Measurements from ENCODE around the gene SERPINF2. TPM values are rescaled to one million over a fixed set of nuclear protein-coding genes. Genes with fewer than 3 reads are reported as not detected.

Gene SERPINF2
- total and polyA plus RNA-seq, 8 donors: 2.6 to 32.6 (median 3.5) TPM

GRCh38 chr17:1776857-1777256, 34.2 kb downstream of the SERPINF2 start:
- ATAC-seq (no peak), DNase-seq (no peak)
- no peaks in the 10 kb centered on the region for H3K27me3 ChIP-seq
- no peak overlapping the region for H3K27ac ChIP-seq
- H3K4me3 ChIP-seq: no peak overlapping the region
- H3K9me3 ChIP-seq: no peaks in the 10 kb centered on the region
- H3K4me1 ChIP-seq: peaks cover 25 to 52% of the 10 kb centered on the region in 2 donors
- peaks cover 0 to 33% of the 10 kb centered on the region in 2 donors for H3K36me3 ChIP-seq
- intact Hi-C loops (cut with DNase I): loop anchor here in 1 of 2 donors (10.0 kb wide), 1 partner anchor 52 kb away; the partner anchor contains the start of gene WDR81
- no peak for TF ChIP-seq CTCF (IDR thresholded peaks at IDR 0.05)

- H3K4me3 ChIP-seq: no peak overlapping the region
- H3K9me3 ChIP-seq: no peaks in the 10 kb centered on the region
- H3K4me1 ChIP-seq: peaks cover 35 to 63% of the 10 kb centered on the region in 2 donors
- peak overlapping the region; percentile 76 to 91 for H3K27ac ChIP-seq
- TF ChIP-seq CTCF (IDR thresholded peaks at IDR 0.05): no peak
- peaks cover 0 to 33% of the 10 kb centered on the region in 2 donors for H3K36me3 ChIP-seq
- no peaks in the 10 kb centered on the region for H3K27me3 ChIP-seq
- intact Hi-C loops (cut with DNase I): loop anchor here (10.0 kb wide), 2 partner anchors 55 to 115 kb away; partner anchors contain the start of gene WDR81 (in 1 of the 2)
- DNase-seq: peak in 3 of 4 donors; percentile 76 to 86 (median 77)
- ATAC-seq: peak; percentile 15
Observed at GRCh38 chr17:1779571-1780131, 37.0 kb downstream of the SERPINF2 start.

GRCh38 chr17:1782171-1782567, 39.5 kb downstream of the SERPINF2 start:
- TF ChIP-seq CTCF (IDR thresholded peaks at IDR 0.05): no peak
- intact Hi-C loops (cut with DNase I): loop anchor here in 1 of 2 donors (10.0 kb wide), 1 partner anchor 117 kb away; no protein-coding TSS in a partner anchor
- no peaks in the 10 kb centered on the region for H3K27me3 ChIP-seq
- no peak for DNase-seq
- H3K27ac ChIP-seq: peak overlapping the region; percentile 91 to 97
- peaks cover 0 to 31% of the 10 kb centered on the region in 2 donors for H3K36me3 ChIP-seq
- no peaks in the 10 kb centered on the region for H3K9me3 ChIP-seq
- H3K4me3 ChIP-seq: no peak overlapping the region
- peaks cover 38 to 81% of the 10 kb centered on the region in 2 donors for H3K4me1 ChIP-seq
- no peak for ATAC-seq

- H3K36me3 ChIP-seq: peaks cover 0 to 25% of the 10 kb centered on the region in 2 donors
- H3K4me3 ChIP-seq: peak overlapping the region in 1 of 2 donors; percentile 8
- peak; percentile 4 for ATAC-seq
- no peak for TF ChIP-seq CTCF (IDR thresholded peaks at IDR 0.05)
- peaks cover 44 to 83% of the 10 kb centered on the region in 2 donors for H3K4me1 ChIP-seq
- H3K27ac ChIP-seq: peak overlapping the region; percentile 91 to 97
- no peaks in the 10 kb centered on the region for H3K9me3 ChIP-seq
- intact Hi-C loops (cut with DNase I): loop anchor here in 1 of 2 donors (10.0 kb wide), 1 partner anchor 118 kb away; no protein-coding TSS in a partner anchor
- DNase-seq: peak in 2 of 4 donors; percentile 56 to 84
- H3K27me3 ChIP-seq: no peaks in the 10 kb centered on the region
Observed at GRCh38 chr17:1783271-1783670, 40.6 kb downstream of the SERPINF2 start.

GRCh38 chr17:1783834-1784611, 41.4 kb downstream of the SERPINF2 start:
- intact Hi-C loops (cut with DNase I): loop anchor here in 1 of 2 donors (10.0 kb wide), 1 partner anchor 119 kb away; no protein-coding TSS in a partner anchor
- peak; percentile 78 for ATAC-seq
- Histone ChIP-seq H3K4me1 (peaks cover 44 to 78% of the 10 kb centered on the region in 2 donors), H3K4me3 (no peak overlapping the region), H3K27me3 (no peaks in the 10 kb centered on the region), H3K36me3 (peaks cover 0 to 25% of the 10 kb centered on the region in 2 donors), H3K27ac (peak overlapping the region; percentile 91 to 97), H3K9me3 (no peaks in the 10 kb centered on the region)
- TF ChIP-seq CTCF (IDR thresholded peaks at IDR 0.05): peak; percentile 56 to 67
- peak in 3 of 4 donors; percentile 83 to 96 (median 90) for DNase-seq
